NCI-H510A (cell line): ENCODE data around the gene ST6GALNAC3.
"Not testable (repeated sequence)": the region's sequence is repeated elsewhere in the genome, so short reads cannot be mapped to it uniquely, and the experiment has no call there.

Source experiments
- DNase-seq: peaks from one replicate; lab custom pipeline; 2025; lab: John Stamatoyannopoulos, UW

The ST6GALNAC3 gene

GRCh38 chr1:76074321-76075187 lies at the start of gene ST6GALNAC3:
Gene ST6GALNAC3, plus strand, starts transcription at chr1:76074746.
- peak; percentile 83 for DNase-seq

GRCh38 chr1:76027341-76027740 lies 47.2 kb upstream of the ST6GALNAC3 start:
- no peak for DNase-seq

DNA sequence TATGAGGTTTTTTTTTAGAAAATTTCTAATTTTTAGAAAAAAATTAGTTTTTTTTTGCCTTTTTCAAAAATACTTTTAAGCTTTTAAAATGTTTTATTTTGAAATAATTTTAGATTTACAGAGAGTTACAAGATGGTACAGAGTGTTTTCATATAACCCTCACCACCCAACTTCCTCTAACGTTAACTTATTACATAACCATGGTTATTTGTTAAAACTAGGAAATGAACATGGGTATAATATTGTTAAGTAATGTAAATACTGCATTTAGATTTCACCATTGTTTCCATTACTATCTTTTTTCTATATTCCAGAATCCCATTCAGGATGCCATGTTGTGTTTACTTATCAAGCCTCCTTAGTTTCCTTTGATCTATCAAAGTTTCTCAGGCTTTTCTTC lies 45.2 kb upstream of the ST6GALNAC3 start:
- DNase-seq, result no peak

GRCh38 chr1:76031496-76031895 lies 43.0 kb upstream of the ST6GALNAC3 start:
- no peak for DNase-seq

DNA sequence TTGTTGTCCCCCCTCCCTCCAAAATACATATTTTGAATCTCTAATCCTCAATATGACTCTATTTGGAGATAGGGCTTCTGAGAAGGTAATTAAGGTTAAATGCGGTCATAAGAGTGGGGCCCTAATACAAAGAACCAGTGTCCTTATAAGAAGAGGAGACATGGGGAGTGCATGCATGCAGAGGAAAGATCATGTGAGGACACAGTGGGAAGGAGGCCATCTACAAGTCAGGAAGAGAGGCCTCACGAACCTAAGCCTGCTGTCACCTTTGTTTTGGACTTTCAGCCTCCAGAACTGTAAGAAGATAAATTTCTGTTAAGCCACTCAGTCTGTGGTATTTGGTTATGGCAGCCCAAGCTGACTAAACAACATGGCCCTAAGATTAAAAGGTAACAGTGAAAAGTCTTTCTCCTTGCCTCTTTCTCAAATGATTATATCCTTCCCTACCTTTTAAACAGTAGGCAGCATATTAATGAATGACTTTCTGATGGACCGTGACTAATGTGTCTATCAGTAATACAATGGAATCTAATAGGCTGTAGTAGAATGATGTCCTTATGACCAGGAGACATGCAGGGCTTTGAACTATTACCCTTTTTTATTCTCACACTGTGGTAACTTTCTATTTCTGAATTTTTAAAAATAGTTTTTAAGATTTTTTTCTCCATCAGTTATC lies 40.6 kb upstream of the ST6GALNAC3 start:
- no peak for DNase-seq

DNA sequence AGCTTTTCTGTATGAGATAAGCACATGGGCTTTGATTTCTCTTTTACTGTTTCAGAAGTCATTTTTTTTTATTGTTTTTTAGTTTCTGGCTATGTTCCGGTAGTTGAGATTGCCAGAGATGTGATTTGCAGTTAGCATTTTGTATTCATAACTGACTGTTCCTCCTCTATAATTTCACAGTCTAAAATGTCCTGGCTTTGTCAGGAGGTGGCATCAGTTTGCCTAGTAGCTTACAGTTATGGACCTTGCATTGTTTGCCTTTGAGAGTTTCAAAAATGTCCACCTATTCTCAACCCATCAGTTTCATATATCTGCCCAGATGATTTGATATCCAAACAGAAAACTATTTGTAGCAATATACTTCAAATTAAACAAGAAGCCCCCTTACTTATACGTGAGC lies 39.5 kb upstream of the ST6GALNAC3 start:
- DNase-seq, result no peak

GRCh38 chr1:76037324-76037723 lies 37.2 kb upstream of the ST6GALNAC3 start:
- no peak for DNase-seq

DNA sequence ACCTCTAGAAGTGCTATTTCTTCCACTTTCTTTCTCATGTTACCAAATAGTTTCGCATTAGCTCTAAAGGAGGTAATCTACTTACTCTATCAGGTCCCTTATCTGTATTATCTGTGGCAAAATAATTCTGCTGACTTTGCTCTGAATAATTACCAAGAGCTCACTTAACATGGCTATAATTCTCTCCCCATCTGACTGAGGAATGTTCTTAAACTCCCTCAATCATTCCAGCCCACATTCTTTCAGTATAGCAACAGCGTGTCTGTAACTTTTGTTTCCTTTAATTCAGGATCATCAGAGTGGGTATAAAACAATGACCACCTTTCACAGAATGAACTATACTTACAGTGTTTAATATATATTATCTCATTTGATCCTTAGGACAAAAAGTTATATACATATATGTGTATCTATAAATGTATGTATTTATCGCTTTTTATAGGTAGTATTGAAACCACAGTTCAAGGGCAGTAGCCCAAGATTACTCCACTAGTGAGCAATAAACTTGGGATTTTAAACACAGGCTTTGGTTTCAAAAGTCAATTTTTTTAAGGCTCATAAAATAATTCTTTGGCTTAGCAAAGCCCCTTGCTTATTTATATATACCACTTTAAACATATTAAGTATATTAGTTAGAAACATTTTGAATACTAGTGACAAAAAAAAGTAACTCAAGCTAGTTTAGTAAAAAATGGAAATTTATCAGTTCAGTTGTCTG lies 36.1 kb upstream of the ST6GALNAC3 start:
- DNase-seq, result no peak

GRCh38 chr1:76046149-76046548 lies 28.4 kb upstream of the ST6GALNAC3 start:
- DNase-seq, result no peak

GRCh38 chr1:76048219-76048618 lies 26.3 kb upstream of the ST6GALNAC3 start:
- DNase-seq, result no peak

GRCh38 chr1:76048926-76049325 lies 25.6 kb upstream of the ST6GALNAC3 start:
- DNase-seq, result no peak

DNA sequence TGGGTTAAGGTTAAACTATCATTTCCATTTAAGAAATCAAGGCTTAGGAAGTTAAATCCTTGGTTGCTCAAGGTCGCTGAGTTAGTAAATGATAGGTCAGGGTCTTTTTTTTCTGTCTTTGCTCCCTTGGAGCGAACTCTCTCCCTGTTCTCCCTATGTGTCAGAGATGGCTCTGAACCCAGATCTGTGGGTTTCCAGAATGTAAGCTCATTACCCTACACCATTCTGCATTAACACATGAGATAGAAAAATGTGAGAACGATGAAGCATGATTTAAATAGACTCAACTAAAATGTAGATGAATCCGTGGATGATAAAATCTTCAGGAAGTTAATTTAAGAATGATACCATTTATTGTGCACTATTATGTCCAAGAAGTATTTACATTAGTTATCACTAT lies 25.0 kb upstream of the ST6GALNAC3 start:
- DNase-seq, result no peak

DNA sequence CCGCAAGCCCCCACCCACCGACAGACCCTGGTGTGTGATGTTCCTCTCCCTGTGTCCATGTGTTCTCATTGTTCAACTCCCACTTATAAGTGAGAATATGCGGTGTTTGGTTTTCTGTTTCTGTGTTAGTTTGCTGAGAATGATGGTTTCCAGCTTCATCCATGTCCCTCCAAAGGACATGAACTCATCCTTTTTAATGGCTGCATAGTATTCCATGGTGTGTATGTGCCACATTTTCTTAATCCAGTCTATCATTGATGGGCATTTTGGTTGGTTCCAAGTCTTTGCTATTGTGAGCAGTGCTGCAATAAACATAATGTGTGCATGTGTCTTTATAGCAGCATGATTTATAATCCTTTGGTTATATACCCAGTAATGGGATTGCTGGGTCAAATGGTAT lies 24.5 kb upstream of the ST6GALNAC3 start:
- DNase-seq, result not testable (repeated sequence)

DNA sequence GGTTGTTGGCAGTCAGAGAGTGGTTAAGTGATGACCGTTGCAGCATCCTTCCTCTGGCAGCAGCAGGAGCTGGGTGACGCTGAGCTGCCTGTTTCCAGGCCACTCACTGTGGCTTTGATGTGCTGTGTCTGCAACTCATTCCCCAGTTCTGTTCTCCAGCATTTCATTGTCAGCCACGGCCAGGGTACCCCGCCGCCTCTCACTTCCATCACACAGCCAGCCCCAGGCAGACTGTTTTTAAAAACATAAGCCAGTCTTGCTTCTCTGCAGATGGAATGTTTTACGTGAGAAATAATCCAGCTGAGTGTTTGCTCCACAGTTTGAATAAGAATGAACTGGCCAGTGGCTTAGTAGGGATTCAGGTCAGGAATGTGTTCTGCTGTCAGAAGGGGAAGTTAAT lies 21.5 kb upstream of the ST6GALNAC3 start:
- DNase-seq, result no peak

DNA sequence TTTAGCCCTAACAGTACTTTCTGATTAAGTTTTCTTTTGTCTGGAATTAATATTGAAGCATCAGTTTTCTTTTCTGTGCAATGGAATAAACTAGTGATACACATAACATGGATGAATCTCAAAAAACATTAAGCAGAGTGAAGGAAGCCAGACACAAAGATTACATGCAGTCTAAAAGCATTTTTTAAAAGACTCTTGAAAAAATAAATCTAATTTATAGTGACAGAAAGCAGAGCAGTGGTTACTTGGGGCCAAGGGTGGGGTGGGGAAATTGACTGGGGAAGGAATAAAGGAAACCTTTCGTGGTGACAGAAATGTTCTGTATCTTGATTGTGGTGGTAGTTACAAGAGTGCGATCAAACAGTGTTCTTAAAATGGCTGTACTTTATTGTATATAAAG lies 20.2 kb upstream of the ST6GALNAC3 start:
- no peak for DNase-seq

- DNase-seq, result no peak
These were observed 18.6 kb upstream of the ST6GALNAC3 start for GRCh38 chr1:76055987-76056386.

GRCh38 chr1:76059451-76059850 lies 15.1 kb upstream of the ST6GALNAC3 start:
- peak; percentile 9 for DNase-seq

GRCh38 chr1:76065270-76065669 lies 9.3 kb upstream of the ST6GALNAC3 start:
- no peak for DNase-seq

GRCh38 chr1:76066394-76066793 lies 8.2 kb upstream of the ST6GALNAC3 start:
- DNase-seq, result no peak

GRCh38 chr1:76068542-76068941 lies 6.0 kb upstream of the ST6GALNAC3 start:
- DNase-seq, result no peak

GRCh38 chr1:76068953-76069561 lies 5.5 kb upstream of the ST6GALNAC3 start:
- peak; percentile 16 for DNase-seq

DNA sequence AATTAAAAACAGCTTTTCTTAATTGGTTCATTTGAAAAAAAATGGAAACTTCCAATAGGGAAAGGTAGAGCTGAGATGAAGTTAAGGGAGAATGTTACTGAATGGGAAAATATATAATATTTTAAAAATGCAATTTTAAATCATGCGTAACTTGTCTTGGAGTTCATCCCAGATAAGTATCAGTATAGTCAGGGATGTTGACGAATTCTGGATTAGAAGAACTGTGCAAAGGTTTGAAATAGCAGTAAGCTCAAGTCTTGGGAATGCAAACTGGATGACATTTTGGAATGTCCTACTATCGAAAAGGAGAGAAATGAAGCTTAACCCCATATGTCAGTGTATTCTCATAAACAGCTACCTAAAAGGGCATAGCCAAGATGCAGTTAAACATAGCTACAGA lies 4.0 kb upstream of the ST6GALNAC3 start:
- DNase-seq, result no peak
